ENCODE data around the gene TSPAN11.
A peak's percentile ranks its signal among the peaks of the same experiment; 100 is the strongest.
"Not testable (repeated sequence)": the region's sequence is repeated elsewhere in the genome, so short reads cannot be mapped to it uniquely, and the experiment has no call there.

TSPAN11 gene

GRCh38 chr12:30926243-30927221, at the start of gene TSPAN11:
Gene TSPAN11, plus strand, starts transcription at chr12:30926748. Its CDS starts 27,244 bp downstream, at chr12:30953992.
- DNase-seq, result peak; percentile 44

- DNase-seq, result peak; percentile 74
These were observed 49.3 kb upstream of the TSPAN11 start for GRCh38 chr12:30877105-30877875.

- no peak for DNase-seq
These were observed 48.5 kb upstream of the TSPAN11 start for GRCh38 chr12:30878024-30878423.

GRCh38 chr12:30880061-30880460, 46.5 kb upstream of the TSPAN11 start:
- DNase-seq, result peak; percentile 88

GRCh38 chr12:30880813-30881212, 45.7 kb upstream of the TSPAN11 start:
- no peak for DNase-seq

- peak; percentile 4 for DNase-seq
These were observed 43.8 kb upstream of the TSPAN11 start for GRCh38 chr12:30882706-30883105.

- no peak for DNase-seq
These were observed 41.7 kb upstream of the TSPAN11 start for GRCh38 chr12:30884799-30885198.

GRCh38 chr12:30885321-30885720, 41.2 kb upstream of the TSPAN11 start:
- DNase-seq, result no peak

GRCh38 chr12:30887226-30887625, 39.3 kb upstream of the TSPAN11 start:
- no peak for DNase-seq

GRCh38 chr12:30888241-30888640, 38.3 kb upstream of the TSPAN11 start:
- no peak for DNase-seq

- not testable (repeated sequence) for DNase-seq
These were observed 32.0 kb upstream of the TSPAN11 start for GRCh38 chr12:30894531-30894930.

- no peak for DNase-seq
These were observed 30.1 kb upstream of the TSPAN11 start for GRCh38 chr12:30896461-30896860.

- no peak for DNase-seq
These were observed 27.7 kb upstream of the TSPAN11 start for GRCh38 chr12:30898846-30899245.

GRCh38 chr12:30900351-30900750, 26.2 kb upstream of the TSPAN11 start:
- no peak for DNase-seq

GRCh38 chr12:30902001-30902400, 24.5 kb upstream of the TSPAN11 start:
- no peak for DNase-seq

- no peak for DNase-seq
These were observed 24.0 kb upstream of the TSPAN11 start for GRCh38 chr12:30902596-30902995.

GRCh38 chr12:30905463-30906009, 21.0 kb upstream of the TSPAN11 start:
- DNase-seq, result no peak

- no peak for DNase-seq
These were observed 18.3 kb upstream of the TSPAN11 start for GRCh38 chr12:30908076-30908721.

- DNase-seq, result no peak
These were observed 17.7 kb upstream of the TSPAN11 start for GRCh38 chr12:30908722-30909348.

- DNase-seq, result no peak
These were observed 17.1 kb upstream of the TSPAN11 start for GRCh38 chr12:30909349-30910037.

GRCh38 chr12:30910038-30910350, 16.6 kb upstream of the TSPAN11 start:
- no peak for DNase-seq

- no peak for DNase-seq
These were observed 15.3 kb upstream of the TSPAN11 start for GRCh38 chr12:30911207-30911606.
